GM12892 (cell line): ENCODE data around the gene MYL3.

Source experiments
- POLR2A ChIP-seq: IDR thresholded peaks from 2 replicates; pipeline ENCODE4 v1.6.1; 2011; ENCODE audit warnings: low read depth, low read length, control low read depth
- POLR2AphosphoS5 ChIP-seq: IDR thresholded peaks from 2 replicates; pipeline ENCODE4 v1.6.1; 2011; ENCODE audit warnings: low read depth, low read length, control low read depth
- TAF1 ChIP-seq: IDR thresholded peaks from 2 replicates; pipeline ENCODE4 v1.6.1; 2011; ENCODE audit warnings: low read depth, mild to moderate bottlenecking, control low read depth, low read length, borderline replicate concordance

- TF ChIP-seq POLR2A (no peak), POLR2AphosphoS5 (no peak), TAF1 (no peak)
Measured at GRCh38 chr3:46883054-46883829, 20.0 kb upstream of the MYL3 start.
